HG03521 (cell line): ENCODE data around the gene CHMP1A.

Source experiments
- ATAC-seq: cut with Tn5 transposase; IDR thresholded peaks from one replicate; pipeline ENCODE4 v1.9.1; 2021; ENCODE audit warnings: mild to moderate bottlenecking, moderate library complexity; ENCODE audit not compliant: unreplicated experiment

Gene CHMP1A

DNA sequence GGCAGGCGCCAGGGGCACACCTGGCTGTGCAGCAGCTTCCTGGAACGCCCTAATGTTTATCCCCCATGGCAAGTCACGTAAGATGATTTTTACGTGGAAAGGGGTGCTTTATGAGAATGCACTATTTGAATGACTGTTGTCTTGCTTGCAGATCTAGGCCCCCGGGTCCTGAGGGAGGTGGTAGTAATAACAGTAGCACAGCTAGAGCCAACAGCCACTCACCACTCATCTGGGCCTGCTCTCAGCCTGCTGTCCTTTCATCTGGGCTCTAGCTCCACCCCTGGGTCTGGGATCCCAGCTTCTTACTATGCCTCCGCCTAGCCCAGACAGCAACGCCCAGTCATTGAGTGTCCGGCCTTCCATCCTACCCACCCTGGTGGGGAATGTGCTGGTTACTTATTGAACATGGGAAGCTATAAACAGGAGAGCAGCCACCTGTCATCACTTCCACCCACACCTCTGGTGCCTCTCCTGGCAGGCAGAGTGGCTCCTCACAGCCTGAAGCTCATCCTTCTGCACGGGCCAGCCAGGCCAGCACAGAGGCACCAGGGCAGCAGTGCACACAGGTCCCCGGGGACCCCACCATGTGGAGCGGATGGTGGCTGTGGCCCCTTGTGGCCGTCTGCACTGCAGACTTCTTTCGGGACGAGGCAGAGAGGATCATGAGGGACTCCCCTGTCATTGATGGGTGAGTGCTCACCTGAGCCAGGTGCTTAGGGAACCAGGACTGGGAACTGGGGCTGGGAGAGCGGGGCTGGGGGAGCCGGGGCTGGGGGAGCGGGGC lies 27.5 kb downstream of the CHMP1A start:
- no peak for ATAC-seq

DNA sequence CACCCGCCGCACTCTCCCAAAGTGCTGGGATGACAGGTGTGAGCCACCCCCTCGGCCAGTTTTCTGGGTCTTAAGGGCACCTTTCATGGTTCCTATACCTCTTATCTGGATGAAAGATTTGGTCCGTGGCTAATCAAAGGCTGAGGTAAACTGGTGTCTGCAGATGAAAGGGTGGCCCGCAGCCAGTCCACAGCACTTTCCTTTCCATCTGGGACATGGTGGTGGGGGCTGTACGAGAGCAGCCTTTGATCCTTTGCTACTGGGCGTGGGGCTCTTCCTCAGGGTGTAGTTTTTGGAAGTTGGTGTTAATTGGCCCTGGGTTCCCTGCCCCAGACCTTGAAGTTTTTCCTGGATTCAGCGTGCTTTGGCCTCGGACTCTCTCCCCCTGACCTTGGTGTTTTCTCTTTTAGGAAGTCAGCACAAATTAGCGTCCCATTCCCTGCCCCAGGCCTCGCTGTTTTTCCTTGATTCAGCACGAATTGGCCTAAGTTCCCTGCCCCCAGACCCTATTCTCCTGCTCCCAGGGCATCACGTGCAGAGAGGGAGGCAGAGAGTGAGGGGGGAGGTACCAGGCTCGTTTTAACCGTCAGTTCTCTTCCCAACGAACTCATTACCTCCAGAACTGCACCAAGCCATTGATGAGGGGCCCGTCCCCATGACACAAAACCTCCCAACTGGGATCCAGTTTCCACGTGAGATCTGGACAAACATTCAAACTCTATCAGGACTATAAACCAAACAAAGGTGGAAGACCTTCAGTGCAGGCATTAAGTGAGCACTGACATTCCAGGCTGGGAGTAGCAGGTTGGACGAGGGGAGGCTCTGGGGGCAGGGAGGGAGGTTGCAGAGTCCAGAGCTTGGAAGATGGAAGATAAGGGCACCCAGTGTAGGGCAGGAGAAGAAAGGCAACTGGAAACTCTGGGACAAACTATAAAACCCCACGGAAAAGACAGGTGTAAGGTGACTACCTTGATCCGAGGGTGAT lies 32.4 kb downstream of the CHMP1A start:
- ATAC-seq, result no peak

DNA sequence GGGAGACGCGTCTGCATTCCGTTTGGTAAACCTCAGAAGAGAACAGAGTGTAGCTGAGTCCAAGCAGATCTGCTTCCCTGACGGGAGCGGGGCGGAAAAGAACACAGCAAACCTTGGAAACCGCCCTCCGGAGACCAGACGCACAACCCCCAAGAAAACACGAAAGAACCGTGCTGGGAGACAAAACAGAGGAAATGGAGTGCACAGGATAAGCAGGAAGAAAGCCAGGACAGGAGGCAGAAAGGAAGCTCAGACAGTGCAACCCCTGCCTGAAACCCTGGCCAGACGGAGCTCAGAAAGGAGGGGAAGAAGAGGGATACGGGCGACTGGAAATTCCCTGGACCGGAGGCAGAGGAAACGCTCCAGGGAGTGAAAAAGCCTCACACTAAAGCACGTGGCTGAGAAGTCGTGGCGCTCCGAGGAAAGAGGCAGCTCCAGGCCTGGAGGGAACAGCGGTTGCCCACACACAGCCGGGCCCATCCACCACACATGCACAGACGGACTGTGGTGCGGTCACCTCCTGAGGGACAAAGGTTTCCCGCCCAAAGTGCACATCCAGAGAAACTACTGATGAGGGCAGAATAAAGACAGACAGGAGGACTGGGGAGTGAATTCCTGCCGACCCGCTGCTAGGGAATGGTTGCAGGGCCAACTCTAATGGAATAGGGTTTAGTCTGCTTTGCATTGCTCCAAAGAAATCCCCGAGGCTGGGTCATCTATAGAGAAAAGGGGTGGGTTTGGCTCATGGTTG lies 33.8 kb downstream of the CHMP1A start:
- no peak for ATAC-seq

DNA sequence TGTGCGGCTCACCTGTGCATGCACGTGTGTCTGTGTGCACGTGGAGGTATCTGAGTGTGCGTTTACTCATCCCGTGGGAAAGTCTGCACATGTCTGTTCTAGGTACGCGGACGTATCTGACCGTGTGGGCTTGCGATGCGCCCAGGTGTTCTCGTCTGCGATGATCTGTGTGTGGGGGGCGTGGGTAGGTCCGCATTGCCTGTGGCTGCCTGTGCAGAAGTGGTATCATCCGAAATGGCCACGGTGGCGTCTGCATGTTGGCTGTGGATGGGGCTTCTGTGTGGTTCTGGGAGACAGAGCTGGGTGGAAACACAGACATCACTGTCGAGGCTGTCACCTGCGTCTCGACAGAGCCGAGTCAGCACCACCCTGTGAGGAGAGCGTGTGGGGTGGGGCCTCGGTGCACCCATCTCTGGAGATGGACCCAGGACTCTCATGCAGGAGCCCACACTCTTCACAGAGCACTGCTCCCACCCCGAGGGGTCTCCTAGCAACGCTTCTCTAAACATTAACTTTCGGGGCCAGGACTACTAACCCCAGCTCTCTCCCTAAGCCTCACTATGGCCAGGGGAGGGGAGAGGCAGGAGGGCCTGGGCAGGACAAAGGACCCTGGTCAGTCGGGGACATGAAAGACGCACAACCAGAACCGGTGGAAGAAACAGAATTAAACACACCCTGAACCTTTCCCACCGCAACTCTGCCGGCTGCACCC lies 35.7 kb downstream of the CHMP1A start:
- ATAC-seq, result no peak

DNA sequence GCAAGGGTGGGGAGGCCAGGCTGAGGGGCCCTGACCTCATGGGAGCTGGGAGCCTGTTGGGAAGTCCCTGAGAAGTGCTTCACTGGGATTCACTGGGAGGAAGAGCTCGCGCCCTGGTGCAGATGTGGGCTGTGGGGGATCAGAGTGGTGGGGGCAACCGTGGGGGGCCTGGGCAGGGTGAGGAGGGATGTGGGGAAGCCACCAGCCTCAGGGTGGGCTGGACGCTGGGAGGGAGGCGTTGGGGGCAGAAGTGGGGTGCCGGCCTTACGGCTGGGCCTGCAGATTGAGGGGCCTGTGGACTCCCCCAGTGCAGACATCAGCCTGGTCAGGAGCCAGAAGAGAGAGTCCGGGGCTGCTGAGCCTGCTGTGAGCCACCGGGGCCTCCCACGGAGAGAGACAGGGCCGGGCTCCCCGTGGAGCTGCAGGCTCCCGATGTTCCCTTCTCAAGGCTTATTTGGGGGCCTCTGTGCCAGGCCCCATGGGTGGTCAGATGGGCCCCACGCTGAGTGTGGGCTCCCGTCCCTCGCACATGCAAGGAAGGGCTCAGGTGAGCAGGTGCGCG lies 36.3 kb downstream of the CHMP1A start:
- no peak for ATAC-seq

DNA sequence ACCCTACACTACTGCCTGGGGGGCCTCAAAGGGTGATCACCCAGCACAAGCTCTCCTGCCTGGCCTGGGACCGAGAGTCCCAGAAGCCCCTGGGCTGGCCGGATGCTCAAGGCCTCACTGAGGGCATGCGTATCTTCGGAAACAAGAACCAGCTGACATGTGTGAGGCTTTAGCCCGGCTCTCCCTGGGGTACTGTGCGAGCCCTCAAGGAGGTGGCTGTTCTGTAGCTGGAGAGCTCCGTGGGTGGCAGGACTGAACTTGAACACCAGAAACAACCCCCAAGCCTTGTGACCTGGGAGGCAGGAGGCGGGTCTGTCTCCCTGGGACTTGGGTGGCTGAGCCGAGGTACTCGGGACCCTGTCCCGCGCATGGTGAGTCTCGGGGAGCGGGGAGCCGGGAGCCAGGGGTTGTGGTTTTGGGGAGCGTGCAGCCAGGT lies 37.1 kb downstream of the CHMP1A start:
- no peak for ATAC-seq

DNA sequence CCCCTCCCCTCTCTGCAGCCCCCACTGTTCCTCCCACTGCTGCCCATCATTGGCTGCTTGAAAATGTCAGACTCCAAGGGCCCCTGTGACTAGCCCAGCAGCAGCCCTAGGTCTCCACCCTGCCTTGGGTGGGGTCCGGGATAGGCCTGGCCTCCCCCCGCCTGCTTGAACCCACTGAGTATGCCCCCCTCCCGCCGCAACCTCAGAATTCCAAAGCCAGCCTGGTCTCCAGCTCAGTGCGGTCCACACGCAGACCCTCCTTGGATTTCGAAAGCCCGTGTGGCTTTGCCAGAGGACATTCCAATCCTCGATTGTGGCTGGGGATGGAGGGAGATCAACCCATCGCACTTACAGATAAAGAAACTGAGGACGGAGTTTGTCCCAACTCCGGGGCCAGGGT lies 37.7 kb downstream of the CHMP1A start:
- no peak for ATAC-seq

DNA sequence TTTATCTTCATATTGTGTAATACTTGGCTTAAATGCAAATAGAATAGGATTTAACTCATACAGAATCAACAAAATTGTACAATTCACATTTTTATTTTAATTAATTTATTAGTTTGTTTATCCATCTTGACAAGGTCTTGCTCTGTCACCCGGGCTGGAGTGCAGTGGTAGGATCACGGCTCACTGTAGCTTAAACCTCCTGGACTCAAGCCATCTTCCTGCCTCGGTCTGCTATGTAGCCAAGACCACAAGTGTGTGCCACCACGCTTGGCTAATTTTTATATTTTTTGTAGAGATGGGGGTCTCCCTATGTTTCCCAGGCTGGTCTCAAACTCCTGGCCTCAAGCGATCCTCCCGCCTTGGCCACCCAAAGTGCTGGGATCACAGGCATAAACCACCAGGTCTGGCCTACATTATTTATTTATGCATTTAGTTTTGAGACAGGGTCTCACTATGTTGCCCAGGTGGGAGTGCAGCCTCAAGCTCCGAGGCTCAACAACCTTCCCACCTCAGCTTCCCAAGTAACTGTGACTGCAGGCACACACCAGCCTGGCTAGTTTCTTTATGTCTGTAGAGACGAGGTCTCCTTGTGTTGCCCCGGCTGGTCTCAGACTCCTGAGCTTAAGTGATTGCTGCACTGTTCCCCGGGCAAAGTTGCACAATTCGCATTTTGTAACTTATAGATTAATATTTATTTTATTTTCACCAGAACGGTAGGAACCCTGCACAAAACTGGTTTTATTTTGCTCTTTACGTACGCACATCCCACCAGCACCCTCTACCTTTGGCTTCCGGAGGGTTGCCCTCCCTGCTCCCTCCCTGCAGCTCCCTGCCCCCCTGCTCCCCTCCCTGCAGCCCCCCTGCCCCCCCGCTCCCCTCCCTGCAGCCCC lies 39.2 kb downstream of the CHMP1A start:
- ATAC-seq, result no peak

DNA sequence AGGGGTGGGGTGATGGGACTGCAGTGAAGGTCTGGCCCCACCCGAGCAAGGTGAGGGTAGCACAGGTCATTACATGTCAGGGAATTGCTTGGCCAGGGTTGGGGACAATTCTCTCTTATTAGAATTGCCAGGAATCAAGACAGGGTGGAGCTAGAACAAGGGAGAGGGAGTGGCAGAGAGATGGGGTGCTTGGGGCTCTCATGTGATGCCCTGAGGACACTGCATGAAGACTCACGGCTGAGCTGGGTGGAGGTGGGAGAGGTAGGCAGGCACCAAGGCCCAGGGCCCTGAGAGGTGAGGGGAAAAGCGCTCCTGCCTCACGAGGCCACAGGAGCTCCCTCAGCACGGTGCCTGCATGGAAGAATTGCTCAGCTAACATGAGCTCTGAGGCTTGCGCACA lies 40.5 kb downstream of the CHMP1A start:
- no peak for ATAC-seq

DNA sequence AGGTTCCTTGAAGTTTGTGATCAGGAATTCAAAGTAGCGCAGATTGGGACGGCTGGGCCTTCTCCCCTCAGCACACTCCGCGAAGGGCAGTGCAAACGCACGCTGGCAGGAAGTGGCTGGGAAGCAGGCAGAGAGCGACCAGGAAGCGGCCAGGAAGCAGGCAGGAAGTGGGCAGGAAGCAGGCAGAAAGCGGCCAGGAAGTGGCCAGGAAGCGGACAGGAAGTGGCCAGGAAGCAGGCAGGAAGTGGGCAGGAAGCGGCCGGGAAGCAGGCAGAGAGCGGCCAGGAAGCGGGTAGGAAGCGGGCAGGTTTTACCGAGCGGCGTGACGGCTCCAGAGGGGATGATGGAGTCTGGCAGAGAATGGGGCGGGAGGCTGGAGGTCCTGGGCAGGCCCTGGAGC lies 40.9 kb downstream of the CHMP1A start:
- no peak for ATAC-seq

DNA sequence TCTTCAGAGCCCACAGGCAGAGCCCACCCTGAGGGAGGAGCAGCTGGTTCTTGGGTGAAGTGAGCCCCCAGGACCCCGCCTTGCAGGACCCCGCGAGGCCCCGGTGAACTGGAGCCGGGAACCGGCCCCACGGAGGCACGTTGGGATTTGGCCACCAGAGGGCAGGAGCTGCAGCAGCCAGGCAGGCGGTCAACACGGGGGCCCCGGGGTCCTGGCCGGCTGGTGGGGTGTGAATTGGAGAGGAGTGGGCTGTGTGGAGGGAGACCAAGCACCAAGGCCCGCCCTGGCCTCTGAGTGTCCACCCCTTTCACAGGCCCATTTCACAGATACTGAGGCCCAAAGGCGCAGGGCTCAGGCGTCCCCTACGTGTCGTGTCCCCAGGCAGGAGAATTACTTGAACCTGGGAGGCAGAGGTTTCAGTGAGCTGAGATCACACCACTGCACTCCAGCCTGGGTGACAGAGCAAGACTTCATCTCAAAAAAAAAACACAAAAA lies 41.9 kb downstream of the CHMP1A start:
- no peak for ATAC-seq

DNA sequence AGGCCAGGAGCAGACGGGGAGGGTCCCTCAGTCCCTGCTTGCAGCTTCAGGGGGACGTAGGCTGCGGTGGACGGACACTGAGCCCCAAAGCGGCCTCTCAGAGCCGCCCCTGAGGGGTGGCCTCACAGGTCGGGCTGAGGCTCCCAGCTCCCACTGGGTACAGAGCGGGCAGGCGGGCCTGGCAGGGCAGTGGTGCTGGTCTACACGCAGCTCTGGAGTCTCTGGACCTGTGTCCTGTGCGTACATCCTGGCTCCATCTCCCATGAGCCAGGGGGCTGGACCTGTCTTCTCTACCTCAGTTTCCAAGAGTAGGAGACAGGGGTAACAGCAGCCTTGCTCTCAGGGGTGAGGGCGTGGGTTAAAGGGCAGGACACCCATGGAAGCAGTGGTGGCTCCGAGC lies 42.3 kb downstream of the CHMP1A start:
- ATAC-seq, result no peak

DNA sequence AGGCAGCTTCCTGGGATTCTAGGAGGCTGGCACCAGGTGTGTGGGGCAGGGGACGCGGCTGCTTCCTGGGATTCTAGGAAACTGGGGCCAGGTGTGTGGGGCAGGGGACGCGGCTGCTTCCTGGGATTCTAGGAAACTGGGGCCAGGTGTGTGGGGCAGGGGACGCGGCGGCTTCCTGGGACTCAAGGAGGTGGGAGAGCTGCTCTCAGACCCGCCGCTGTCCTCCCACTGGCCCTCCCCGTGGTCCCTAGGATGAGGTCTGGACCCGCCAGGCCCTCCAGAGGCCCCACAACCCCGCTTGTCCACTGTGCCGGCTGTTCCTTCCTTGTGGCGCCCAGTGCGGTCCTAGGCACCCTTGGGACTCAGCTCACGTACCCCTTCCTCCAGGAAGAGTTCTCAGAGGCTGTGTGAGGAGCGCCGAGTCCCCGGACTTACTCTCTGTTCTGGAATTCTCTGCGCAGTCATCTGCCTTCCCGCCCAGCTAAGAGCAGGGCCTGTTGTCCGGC lies 43.5 kb downstream of the CHMP1A start:
- ATAC-seq, result no peak

DNA sequence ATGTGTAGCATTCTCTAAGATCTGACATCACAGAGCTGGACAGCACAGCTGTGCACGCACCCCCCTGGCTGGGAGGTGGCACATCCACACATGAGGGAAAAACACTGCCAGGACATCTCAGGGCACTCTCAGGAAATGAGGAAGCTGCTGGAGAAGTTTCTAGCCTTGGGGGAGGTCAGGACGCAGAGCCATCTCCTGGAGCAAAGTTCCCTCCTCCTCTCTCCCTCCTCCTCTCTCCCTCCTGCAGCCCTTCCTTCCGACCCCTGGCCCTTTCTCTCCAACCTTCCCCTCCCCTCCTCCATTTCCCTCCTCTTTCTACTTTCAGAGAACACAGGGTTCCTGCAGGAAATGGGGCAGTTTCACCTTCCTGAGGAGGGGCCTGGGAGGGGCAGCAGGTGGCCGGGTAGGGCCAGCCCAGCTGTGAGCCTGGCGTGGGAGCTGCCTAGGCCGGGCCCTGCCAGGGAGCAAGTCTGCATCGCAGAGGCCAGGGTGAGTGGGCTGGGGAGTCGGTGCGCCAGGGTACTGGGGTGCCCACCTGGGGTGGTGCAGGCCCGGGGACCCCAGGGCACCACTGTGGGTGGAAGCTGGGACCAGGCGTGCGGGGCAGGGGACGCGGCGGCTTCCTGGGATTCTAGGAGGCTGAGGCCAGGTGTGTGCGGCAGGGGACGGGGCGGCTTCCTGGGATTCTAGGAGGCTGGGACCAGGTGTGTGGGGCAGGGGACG lies 44.1 kb downstream of the CHMP1A start, which contains the start of gene DPEP1:
Gene DPEP1 (plus strand): TSS at position 412 of the 723 bp plus-strand sequence. CDS start 16,769 bp downstream, outside the sequence.
- ATAC-seq, result no peak

DNA sequence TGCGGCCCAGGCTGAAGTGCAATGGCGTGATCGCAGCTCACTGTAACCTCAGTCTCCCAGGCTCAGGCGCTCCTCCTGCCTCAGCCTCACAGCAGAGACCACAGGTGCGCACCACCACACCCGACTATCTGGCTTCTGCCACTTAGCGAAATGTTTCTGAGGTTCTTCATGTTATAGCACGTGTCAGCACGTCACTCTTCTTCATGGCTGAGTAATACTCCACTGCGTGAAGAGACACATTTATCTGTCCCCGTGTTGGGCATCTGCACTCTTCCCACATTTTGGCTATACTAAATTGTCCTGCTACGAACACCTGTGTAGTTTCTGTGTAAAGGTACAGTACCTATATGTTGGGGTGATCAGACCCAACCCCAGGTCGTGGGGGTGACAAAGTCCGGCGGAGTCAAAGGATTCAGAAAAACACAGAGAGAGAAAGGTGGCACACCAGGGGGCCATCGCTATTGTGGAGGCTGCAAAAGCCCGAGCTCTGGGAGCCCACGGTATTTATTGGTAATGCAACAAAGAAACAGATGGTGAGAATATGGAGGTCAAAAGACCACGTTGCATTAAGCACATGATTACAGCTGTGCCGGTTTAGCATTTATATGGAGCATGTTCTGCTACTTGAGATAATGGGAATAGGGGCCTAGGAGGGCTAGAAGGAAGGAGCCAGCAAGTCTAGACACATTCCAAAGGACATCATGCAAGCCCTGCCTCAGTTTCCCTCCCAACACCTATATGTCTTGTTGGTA lies 44.9 kb downstream of the CHMP1A start:
- no peak for ATAC-seq

DNA sequence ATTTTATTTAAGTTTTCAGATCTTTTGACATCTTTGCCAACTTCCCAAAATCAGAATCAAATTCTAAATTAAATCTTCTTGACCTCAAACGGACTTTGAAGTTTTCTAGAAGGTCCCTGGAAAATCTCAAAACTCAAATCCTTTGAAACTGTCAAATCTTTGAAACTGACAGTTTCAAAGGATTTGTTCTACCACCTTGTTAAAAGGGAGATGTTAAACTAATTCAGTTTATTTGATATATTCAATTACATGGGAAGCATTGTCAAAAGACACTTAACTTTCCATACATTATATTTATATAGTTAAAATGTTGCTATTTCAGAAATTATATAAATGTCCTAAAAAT lies 47.4 kb downstream of the CHMP1A start:
- no peak for ATAC-seq

DNA sequence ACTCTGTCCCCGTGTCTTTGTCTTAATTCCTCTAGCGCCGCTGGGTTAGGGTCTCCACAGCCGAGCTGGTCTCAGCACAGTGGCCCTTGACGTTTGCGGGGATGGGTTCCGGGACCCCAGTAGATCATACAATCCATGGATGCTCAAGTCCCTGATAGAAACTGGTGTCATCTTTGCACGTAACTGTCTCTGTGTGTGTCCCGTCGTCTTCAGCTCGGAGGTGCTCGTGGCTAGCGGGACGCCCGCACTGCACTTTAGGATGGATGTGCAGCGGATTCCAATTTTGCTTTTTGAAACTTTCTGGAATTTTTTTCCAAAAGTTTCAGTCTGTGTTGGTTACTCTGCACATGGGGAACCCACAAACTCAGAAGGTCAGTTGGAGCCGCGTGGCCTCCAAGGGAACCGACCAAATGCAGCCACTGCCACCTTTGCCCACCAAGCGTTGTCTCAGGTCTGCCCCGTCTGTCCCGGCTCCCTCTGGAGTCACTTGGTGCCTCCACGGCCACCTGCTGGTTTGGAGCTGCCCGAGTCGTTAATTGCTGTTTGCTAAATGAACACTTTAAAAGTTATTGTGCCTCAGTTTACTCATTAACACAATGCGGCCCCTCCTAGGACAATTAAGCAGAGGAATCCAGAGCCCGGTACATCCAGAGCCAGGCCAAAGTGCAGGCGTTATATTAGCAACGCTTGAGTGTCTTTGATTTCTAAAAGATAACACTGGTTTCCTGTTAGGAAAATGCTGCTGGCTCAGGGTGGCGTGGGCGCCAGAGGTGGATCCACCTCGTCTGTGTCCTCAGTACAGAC lies 49.4 kb downstream of the CHMP1A start:
- no peak for ATAC-seq
